NCI-H460 (cell line): ENCODE measurements around the gene POLA1. TPM values are rescaled to one million over a fixed set of nuclear protein-coding genes. Genes with fewer than 3 reads are reported as not detected.

Experiments used
- DNase-seq: peaks from one replicate; pipeline ENCODE4 v3.0.0-alpha.2; 2016; ENCODE audit warnings: low read depth; ENCODE audit errors: extremely low read depth
- total RNA-seq: library from RNA; depleted of rRNA; stranded (reverse); fragments of >200 nt; shearing (Covaris generic); gene quantifications from 2 replicates; pipeline ENCODE4 v1.2.3, GENCODE V29; 2014

POLA1 gene
- total RNA-seq, 1 experiment from 2014 or later, result 20.0 TPM

GRCh38 chrX:24876530-24877287 is 183.0 kb downstream of the POLA1 start:
- DNase-seq, result no peak

DNA sequence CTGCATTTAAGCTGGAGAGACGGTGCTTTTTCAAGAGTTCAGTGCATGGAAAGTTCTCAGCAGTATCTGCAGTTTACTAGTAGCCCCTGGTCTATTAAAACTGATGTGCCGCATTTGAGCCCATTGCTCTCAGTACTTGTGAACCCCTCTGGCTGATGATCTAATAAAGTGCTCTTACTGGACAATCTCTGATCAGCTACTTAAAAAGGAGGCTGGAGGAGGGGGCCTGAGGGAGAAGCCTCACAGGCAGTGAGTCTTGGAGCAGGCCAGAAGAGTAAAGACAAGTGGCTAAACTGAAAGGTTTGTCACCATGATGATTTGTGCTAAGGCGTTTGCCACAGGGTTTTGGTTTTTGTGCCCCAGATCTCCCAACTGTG is 183.6 kb downstream of the POLA1 start:
- DNase-seq, result no peak

- no peak for DNase-seq
These were observed 184.3 kb downstream of the POLA1 start for GRCh38 chrX:24877854-24878650.

- no peak for DNase-seq
These were observed 186.0 kb downstream of the POLA1 start for GRCh38 chrX:24879679-24880078.

DNA sequence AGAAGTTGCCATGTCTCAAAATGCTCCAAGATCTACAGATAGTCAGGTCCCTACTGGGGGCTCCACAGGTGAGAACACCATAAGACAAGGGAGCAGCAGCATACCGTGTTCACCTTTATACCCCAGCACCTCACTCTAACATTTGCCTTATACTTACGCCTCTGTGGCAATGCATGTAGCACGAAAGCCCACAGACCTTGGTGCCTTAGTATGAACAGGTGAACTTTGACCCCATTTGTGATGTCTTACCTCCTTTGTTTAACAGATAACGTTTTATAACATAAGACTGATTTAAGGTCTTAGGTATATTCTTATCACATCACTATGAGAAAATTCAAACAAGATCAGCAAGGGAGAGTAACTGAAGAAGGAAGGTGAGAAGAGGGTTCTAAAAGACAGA is 193.2 kb downstream of the POLA1 start:
- DNase-seq, result no peak

DNA sequence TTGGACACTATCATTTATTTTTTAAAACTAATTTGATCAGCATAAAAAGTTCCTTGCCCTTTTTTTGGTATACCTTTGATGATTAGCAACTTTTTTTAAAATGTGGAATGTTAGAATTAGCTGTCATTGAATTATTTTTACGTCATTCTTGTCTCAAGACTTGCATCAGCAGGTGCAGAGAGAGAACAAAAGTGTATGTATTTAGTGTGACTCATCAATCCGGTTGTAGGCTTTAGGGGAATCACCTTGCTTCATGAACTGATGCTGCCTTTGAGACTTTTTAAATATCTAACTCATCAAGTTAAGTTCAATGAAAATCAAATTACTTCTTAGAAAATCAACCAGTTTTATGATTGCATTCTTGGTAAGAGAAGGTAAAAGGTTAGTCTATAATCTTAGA is 197.0 kb downstream of the POLA1 start:
- DNase-seq, result no peak

DNA sequence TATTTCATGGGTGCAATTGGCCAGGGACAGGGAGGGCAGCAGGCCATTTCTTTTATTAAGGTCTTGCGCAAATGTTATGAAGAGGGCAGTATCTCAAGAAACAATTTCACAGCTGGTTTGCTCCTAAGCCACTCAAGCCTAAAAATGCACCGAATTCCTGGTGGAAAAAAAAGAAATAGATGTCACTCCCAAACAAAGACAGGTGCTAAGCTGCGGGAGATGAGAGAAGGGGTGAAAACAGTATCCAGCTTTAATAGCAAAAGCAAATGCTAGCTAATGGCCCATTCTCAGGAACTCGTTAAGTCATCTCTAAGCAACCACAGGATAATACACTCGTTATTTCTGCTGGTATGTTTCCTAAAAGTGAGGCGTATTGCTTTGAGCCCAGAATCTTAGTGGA is 205.7 kb downstream of the POLA1 start:
- DNase-seq, result no peak

GRCh38 chrX:24900234-24900633 is 206.5 kb downstream of the POLA1 start:
- DNase-seq, result no peak

DNA sequence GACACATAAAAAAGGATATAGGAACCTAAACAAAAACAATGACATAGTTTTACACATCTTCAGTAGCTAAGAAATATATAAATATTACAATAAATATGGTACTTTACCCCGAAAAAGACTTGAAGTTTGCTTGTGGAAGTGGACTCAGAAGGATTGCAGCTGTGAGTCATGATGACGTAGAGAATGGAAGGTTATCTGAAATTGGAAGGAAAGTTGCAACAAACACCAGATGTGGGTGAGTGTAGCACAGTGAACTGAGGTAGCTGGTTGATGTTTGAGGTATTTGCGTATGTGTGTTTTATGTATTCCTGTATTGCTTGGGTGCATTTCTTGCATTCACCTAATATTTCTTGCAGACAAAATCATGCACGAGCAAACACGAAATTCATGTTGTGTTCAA is 209.1 kb downstream of the POLA1 start:
- DNase-seq, result no peak

- DNase-seq, result no peak
These were observed 225.0 kb downstream of the POLA1 start for GRCh38 chrX:24918715-24919114.

GRCh38 chrX:24920769-24921168 is 227.1 kb downstream of the POLA1 start:
- DNase-seq, result no peak

DNA sequence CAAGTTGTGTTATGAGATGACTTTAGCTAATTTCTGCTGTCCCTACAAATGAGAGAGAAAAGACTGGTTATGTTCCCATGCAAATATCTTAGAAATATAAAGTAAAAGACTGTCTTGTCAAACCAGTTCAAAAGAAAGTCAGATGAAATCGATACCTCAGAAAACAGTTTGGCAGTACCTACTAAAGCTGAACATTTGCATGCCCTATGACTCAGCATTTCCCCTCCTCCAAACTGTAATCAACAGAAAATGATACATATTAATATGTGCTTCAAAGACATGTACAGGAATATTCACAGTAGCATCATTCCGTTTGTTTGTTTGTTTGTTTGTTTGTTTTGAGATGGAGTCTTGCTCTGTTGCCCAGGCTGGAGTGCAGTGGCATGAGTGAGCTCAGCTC is 231.7 kb downstream of the POLA1 start:
- no peak for DNase-seq

GRCh38 chrX:24927372-24927771 is 233.7 kb downstream of the POLA1 start:
- no peak for DNase-seq

DNA sequence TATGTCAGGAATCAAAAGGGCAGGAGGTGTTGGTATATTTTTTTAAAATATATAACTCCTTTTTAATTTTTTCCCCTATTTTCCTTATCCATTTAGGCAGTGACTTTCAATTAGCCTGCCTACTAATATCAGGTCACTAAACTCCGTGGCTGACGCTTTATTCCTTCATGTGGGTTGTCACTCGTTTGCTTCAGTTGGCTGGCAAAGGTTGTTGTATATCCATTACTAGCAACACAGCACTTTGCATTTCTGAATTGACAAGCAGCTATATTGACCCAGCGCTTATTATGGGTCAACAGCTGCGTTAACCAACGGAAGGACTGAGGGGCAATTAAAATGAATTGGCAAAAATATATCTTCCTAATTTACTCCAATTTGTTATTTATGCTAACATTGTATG is 234.4 kb downstream of the POLA1 start:
- DNase-seq, result no peak

DNA sequence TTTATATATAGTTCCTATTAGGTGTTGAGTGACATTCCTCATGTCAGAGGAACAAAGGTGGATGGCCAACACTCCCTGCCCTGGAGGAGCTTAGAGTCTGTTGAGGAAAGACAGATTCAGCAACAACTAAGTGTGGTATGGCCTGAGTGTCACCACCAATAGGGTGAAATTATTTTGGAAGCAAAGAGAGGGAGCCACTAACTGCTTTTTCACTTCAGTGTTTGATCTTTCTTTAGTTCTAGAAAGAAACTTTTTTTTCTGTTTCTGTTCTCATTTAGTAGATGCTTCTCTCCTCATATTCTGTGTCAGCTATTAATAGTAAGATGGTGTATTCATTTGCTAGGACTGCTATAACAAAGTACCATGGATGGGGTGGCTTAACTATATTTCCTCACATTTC is 240.6 kb downstream of the POLA1 start:
- DNase-seq, result no peak

DNA sequence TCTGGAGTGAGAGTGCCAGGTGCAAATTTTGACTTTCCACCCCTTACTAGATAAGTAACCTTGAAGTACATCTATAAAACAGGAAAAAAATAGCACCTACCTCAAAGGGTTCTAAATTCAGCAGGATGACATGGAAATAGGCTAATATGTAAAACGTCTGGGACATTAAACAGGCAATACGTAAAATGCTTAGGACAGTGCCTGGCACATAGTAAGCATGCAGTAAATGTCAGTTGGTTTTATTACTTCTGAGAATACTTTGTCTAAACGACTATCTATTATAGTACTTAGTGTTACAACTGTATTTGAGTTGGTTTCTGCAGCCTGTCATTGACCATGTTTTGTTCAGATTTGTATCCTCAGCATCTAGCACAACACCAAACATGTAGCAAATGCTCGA is 251.3 kb downstream of the POLA1 start:
- no peak for DNase-seq

DNA sequence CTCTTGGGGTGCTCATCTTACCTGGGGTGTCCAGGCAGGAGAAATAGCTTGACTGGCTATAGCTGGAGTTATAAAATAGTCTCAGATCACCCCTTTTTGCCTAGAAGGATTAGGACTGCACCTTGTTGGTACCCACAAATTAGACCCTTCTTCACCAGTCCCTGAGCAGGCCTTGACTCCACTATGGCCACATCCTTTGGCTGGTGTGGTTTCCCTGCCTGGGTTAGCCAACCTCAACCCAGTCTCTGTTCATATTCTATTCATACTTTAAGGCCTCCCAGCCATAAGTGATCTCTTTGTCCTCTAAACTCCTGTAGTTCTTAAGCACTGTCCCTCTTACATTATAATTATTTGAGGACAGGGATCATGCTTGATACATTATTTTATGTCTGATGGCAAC is 252.7 kb downstream of the POLA1 start:
- no peak for DNase-seq

GRCh38 chrX:24954732-24955131 is 261.0 kb downstream of the POLA1 start:
- DNase-seq, result no peak

GRCh38 chrX:24955372-24955930 is 261.7 kb downstream of the POLA1 start:
- no peak for DNase-seq

DNA sequence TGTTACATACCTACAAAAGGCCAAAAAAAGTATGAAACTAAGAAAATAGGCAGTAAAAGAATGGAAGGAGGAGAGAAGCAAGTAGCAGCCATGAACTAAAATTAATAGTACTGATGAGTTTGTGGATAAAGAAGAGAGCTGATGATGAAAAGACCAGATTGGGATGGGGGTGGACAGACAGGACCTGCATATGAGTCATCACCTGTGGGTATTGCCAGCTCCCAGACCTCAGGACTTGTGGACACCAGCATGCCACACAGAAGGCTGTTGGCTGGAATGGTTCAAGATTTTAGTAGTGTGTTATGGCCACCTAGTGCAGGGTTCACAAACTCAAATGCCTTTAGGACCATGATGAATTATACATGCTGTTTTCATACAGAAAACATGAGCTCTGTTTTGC is 263.1 kb downstream of the POLA1 start:
- DNase-seq, result no peak

GRCh38 chrX:24961809-24962208 is 268.1 kb downstream of the POLA1 start:
- no peak for DNase-seq

DNA sequence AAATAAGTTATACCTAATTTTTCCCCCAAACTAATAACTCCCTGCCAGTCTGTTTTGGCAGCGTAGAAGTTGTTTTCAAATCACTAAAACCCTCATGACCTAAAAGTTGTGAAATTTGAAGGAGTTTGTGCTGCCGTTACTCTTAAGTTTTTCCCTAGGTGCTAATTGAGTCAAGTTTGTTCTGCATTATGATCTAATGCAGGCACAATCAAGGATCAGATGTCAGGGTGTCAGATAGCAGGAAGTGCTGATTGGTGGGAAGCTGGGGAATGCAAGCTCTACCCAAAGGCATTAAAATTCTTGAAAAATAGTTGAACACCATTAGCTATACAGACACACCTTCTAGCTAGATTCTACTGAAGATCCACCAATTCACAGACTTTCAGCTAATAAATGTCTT is 270.1 kb downstream of the POLA1 start:
- peak; percentile 3 for DNase-seq
